A549 (cell line): ENCODE data around the gene MGAT5B. TPM values are rescaled to one million over a fixed set of nuclear protein-coding genes. Genes with fewer than 3 reads are reported as not detected.

Experiments used
- ATAC-seq, 2 experiments: fragments of 200-7000 bp in 1 of 2; fragments of >200 bp in 1 of 2; cut with Nextera tagmentation in 1 of 2; cut with Tn5 transposase in 1 of 2; 3 replicates each; pipeline versions ENCODE4 v1.8.0 to v1.9.1; 2018 to 2020; ENCODE audit warnings: mild to moderate bottlenecking in 1 of 2, moderate library complexity in 1 of 2
- CTCF ChIA-PET: fragments of 300-600 bp; sonication (Branson Sonifier 250); formaldehyde crosslinking; extraction: SDS; loops from one replicate; lab custom pipeline; 2021; ENCODE audit warnings: antibody characterized with exemption, inconsistent platforms; lab: Yijun Ruan, JAX
- POLR2A ChIA-PET: fragments of 350-600 bp; formaldehyde crosslinking; extraction: SDS; loops from one replicate; lab custom pipeline; 2021; ENCODE audit warnings: antibody characterized with exemption, inconsistent platforms; lab: Yijun Ruan, JAX
- DNase-seq, 2 experiments: peaks; one replicate each; pipeline versions ENCODE4 v3.0.0 to v3.0.0-alpha.2; 2011 to 2016; ENCODE audit warnings: low read depth in 1 of 2, low spot score in 1 of 2
- FAIRE-seq: peaks from 2 replicates; lab custom pipeline; 2011; peaks lifted over from hg19 to GRCh38; lab: Jason Lieb, UNC
- H3K27ac ChIP-seq, 2 experiments: fragments of >200 bp; sonication (Bioruptor Twin); formaldehyde crosslinking; 3 replicates each; pipeline ENCODE4 v1.5.1; 2016 to 2017
- H3K4me1 ChIP-seq: fragments of >200 bp; sonication (Bioruptor Twin); formaldehyde crosslinking; 3 replicates; pipeline ENCODE4 v1.6.1; 2016
- H3K4me2 ChIP-seq: fragments of >200 bp; sonication (Bioruptor Twin); formaldehyde crosslinking; 3 replicates; pipeline ENCODE4 v1.6.1; 2016
- H3K4me3 ChIP-seq: fragments of >200 bp; sonication (Bioruptor Twin); formaldehyde crosslinking; 3 replicates; pipeline ENCODE4 v1.5.1; 2016
- H3K9me3 ChIP-seq: fragments of >200 bp; sonication (Bioruptor Twin); formaldehyde crosslinking; 3 replicates; pipeline ENCODE4 v1.6.1; 2016
- ATOH8 ChIP-seq: fragments of 250-450 bp; sonication (Bioruptor Pico); IDR thresholded peaks from 2 replicates; pipeline ENCODE4 v1.5.0; 2020; ENCODE audit warnings: low read depth, mild to moderate bottlenecking, moderate library complexity
- BHLHE40 ChIP-seq: IDR thresholded peaks from 2 replicates; pipeline ENCODE4 v1.6.1; 2012; ENCODE audit warnings: low read depth, low read length, inconsistent platforms
- CBX2 ChIP-seq: fragments of 200-600 bp; sonication (generic); IDR thresholded peaks from 2 replicates; pipeline ENCODE4 v1.6.1; 2016; ENCODE audit warnings: low read depth, mild to moderate bottlenecking, borderline replicate concordance
- CBX8 ChIP-seq: fragments of 200-600 bp; sonication (generic); IDR thresholded peaks from 2 replicates; pipeline ENCODE4 v1.6.1; 2016
- CEBPB ChIP-seq, 2 experiments: fragments of >200 bp in 1 of 2; sonication (Bioruptor Twin) in 1 of 2; formaldehyde crosslinking in 1 of 2; IDR thresholded peaks; 2 replicates each; pipeline ENCODE4 v1.6.1; 2012 to 2016
- CHD2 ChIP-seq: fragments of 150-350 bp; IDR thresholded peaks from 2 replicates; pipeline ENCODE4 v1.6.1; 2014; ENCODE audit warnings: low read length; ENCODE audit not compliant: partially characterized antibody
- CTCF ChIP-seq: fragments of >200 bp; sonication (Bioruptor Twin); formaldehyde crosslinking; IDR thresholded peaks from 3 replicates; pipeline ENCODE4 v1.5.1; 2016
- E2F6 ChIP-seq: IDR thresholded peaks from 2 replicates; pipeline ENCODE4 v1.6.1; 2012; ENCODE audit warnings: low read depth, borderline replicate concordance
- EHF ChIP-seq: fragments of 250-450 bp; sonication (Bioruptor Pico); IDR thresholded peaks from 2 replicates; pipeline ENCODE4 v1.5.0; 2020; ENCODE audit warnings: mild to moderate bottlenecking
- EHMT2 ChIP-seq: fragments of 200-600 bp; sonication (generic); IDR thresholded peaks from 2 replicates; pipeline ENCODE4 v1.6.1; 2016; ENCODE audit warnings: antibody characterized with exemption, low read depth, mild to moderate bottlenecking, moderate library complexity
- FOSB ChIP-seq: fragments of 250-450 bp; sonication (Bioruptor Pico); IDR thresholded peaks from 2 replicates; pipeline ENCODE4 v1.5.0; 2020; ENCODE audit warnings: mild to moderate bottlenecking, moderate library complexity
- FOXS1 ChIP-seq: fragments of 250-450 bp; sonication (Bioruptor Pico); IDR thresholded peaks from 2 replicates; pipeline ENCODE4 v1.5.0; 2020; ENCODE audit warnings: mild to moderate bottlenecking, moderate library complexity
- GATA3 ChIP-seq: IDR thresholded peaks from 2 replicates; pipeline ENCODE4 v1.6.1; 2012; ENCODE audit warnings: borderline replicate concordance
- HDAC2 ChIP-seq: fragments of 200-600 bp; sonication (generic); IDR thresholded peaks from 2 replicates; pipeline ENCODE4 v1.6.1; 2016
- HES2 ChIP-seq: fragments of >200 bp; sonication (Bioruptor Twin); formaldehyde crosslinking; IDR thresholded peaks from 2 replicates; pipeline ENCODE4 v1.6.1; 2016
- HMGXB4 ChIP-seq: fragments of 250-450 bp; sonication (Bioruptor Pico); IDR thresholded peaks from 2 replicates; pipeline ENCODE4 v1.5.0; 2021; ENCODE audit warnings: mild to moderate bottlenecking, moderate library complexity, borderline replicate concordance
- HOXB13 ChIP-seq: fragments of 250-450 bp; sonication (Bioruptor Pico); IDR thresholded peaks from 2 replicates; pipeline ENCODE4 v1.5.0; 2020; ENCODE audit warnings: low read depth, mild to moderate bottlenecking, moderate library complexity
- JUN ChIP-seq, 2 experiments: fragments of >200 bp; sonication (Bioruptor Twin); formaldehyde crosslinking; IDR thresholded peaks; 2 replicates in 1 of 2; 3 replicates in 1 of 2; pipeline ENCODE4 v1.6.1; 2016 to 2017
- KDM1A ChIP-seq: fragments of 200-600 bp; sonication (generic); IDR thresholded peaks from 2 replicates; pipeline ENCODE4 v1.6.1; 2016; ENCODE audit warnings: low read depth, mild to moderate bottlenecking
- MAFK ChIP-seq: fragments of 450-650 bp; IDR thresholded peaks from 2 replicates; pipeline ENCODE4 v1.6.1; 2014; ENCODE audit not compliant: partially characterized antibody
- MAZ ChIP-seq: fragments of 150-350 bp; IDR thresholded peaks from 2 replicates; pipeline ENCODE4 v1.6.1; 2014; ENCODE audit warnings: antibody characterized with exemption, low read depth, low read length, borderline replicate concordance
- NFE2L2 ChIP-seq: fragments of 150-350 bp; conservative IDR thresholded peaks from 2 replicates; pipeline ENCODE4 v1.6.1; 2014; ENCODE audit warnings: low read length
- PBX3 ChIP-seq: IDR thresholded peaks from 2 replicates; pipeline ENCODE4 v1.6.1; 2012
- POLR2A ChIP-seq: IDR thresholded peaks from 2 replicates; pipeline ENCODE4 v1.6.1; 2012; ENCODE audit warnings: mild to moderate bottlenecking, low read length
- POLR2AphosphoS2 ChIP-seq: conservative IDR thresholded peaks from 2 replicates; pipeline ENCODE4 v1.6.1; 2012; ENCODE audit warnings: low read length, improper control_type of control experiment, inconsistent platforms
- RAD21 ChIP-seq, 2 experiments: fragments of >200 bp in 1 of 2; sonication (Bioruptor Twin) in 1 of 2; formaldehyde crosslinking in 1 of 2; IDR thresholded peaks in 1 of 2; conservative IDR thresholded peaks in 1 of 2; 2 replicates in 1 of 2; 3 replicates in 1 of 2; pipeline ENCODE4 v1.6.1; 2012 to 2018; ENCODE audit warnings: inconsistent platforms in 1 of 2
- RARB ChIP-seq: fragments of 250-450 bp; sonication (Bioruptor Pico); IDR thresholded peaks from 2 replicates; pipeline ENCODE4 v1.8.0; 2021; ENCODE audit warnings: mild to moderate bottlenecking, moderate library complexity
- RCOR1 ChIP-seq: fragments of 150-350 bp; IDR thresholded peaks from 2 replicates; pipeline ENCODE4 v1.6.1; 2014; ENCODE audit warnings: antibody characterized with exemption, low read length, low read depth
- RFX5 ChIP-seq: fragments of 450-650 bp; IDR thresholded peaks from 2 replicates; pipeline ENCODE4 v1.7.1; 2014; ENCODE audit warnings: antibody characterized with exemption, mild to moderate bottlenecking, moderate library complexity
- SMC3 ChIP-seq: fragments of >200 bp; sonication (Bioruptor Twin); formaldehyde crosslinking; IDR thresholded peaks from 3 replicates; pipeline ENCODE4 v1.6.1; 2018; ENCODE audit warnings: inconsistent platforms
- TFCP2L1 ChIP-seq: fragments of 250-450 bp; sonication (Bioruptor Pico); IDR thresholded peaks from 2 replicates; pipeline ENCODE4 v1.5.0; 2021; ENCODE audit warnings: mild to moderate bottlenecking
- TP53 ChIP-seq: fragments of 250-450 bp; sonication (Bioruptor Pico); IDR thresholded peaks from 2 replicates; pipeline ENCODE4 v1.5.0; 2021; ENCODE audit warnings: mild to moderate bottlenecking, moderate library complexity
- USF2 ChIP-seq: fragments of 450-650 bp; IDR thresholded peaks from 2 replicates; pipeline ENCODE4 v1.6.1; 2014; ENCODE audit warnings: antibody characterized with exemption
- ZFP36 ChIP-seq: fragments of 450-650 bp; IDR thresholded peaks from 2 replicates; pipeline ENCODE4 v1.6.1; 2014; ENCODE audit warnings: borderline replicate concordance; ENCODE audit not compliant: partially characterized antibody
- ZNF302 ChIP-seq: fragments of 250-450 bp; sonication (Bioruptor Pico); IDR thresholded peaks from 2 replicates; pipeline ENCODE4 v1.9.0; 2021; ENCODE audit warnings: inconsistent platforms, mild to moderate bottlenecking, moderate library complexity
- WGBS: methylation state at CpG from one replicate; pipeline ENCODE4 v1.1.6; 2017; ENCODE audit errors: missing lambda C conversion rate; 5-methylcytosine and 5-hydroxymethylcytosine counted together
- polyA minus RNA-seq: library from RNA; depleted of rRNA, polyadenylated mRNA; stranded (reverse); fragments of >200 nt; gene quantifications from 2 replicates; pipeline ENCODE4 v1.2.3, GENCODE V29; 2011; rRNA and poly(A)+ RNA removed
- polyA plus RNA-seq, 4 experiments: library from polyadenylated mRNA; depleted of rRNA in 3 of 4; stranded (reverse); fragments of >200 nt; fragmentation: RNase III in 1 of 4; extraction: RNeasy Plus Mini Kit Qiagen cat#74134 plus additional on column Dnase treatment in 1 of 4; gene quantifications; 2 replicates in 3 of 4; 3 replicates in 1 of 4; pipeline ENCODE4 v1.2.3, GENCODE V29; 2011 to 2017

The MGAT5B gene
- polyA plus RNA-seq (2011; rRNA removed) (7.6 and 10.3 TPM in 2 replicates), polyA plus RNA-seq (2017; fragmentation: RNase III; extraction: RNeasy Plus Mini Kit Qiagen cat#74134 plus additional on column Dnase treatment) (16.2 to 22.8 TPM (median 21.7 TPM) in 3 replicates), polyA minus RNA-seq (11.3 and 15.5 TPM in 2 replicates)
- 11.9 and 18.0 TPM in 2 replicates for polyA plus RNA-seq (2012; cell fraction: cytosol; rRNA removed)
- 40.3 and 50.7 TPM in 2 replicates for polyA plus RNA-seq (2012; cell fraction: nucleus; rRNA removed)

GRCh38 chr17:76868176-76868668, at the start of gene MGAT5B:
TSS of gene MGAT5B (plus strand) at chr17:76868404. CDS start at chr17:76869030, 626 bp downstream.
- no peaks in the 10 kb centered on the region for H3K9me3 ChIP-seq
- DNase-seq = peak; percentile 87 to 96
- ChIA-PET POLR2A (interaction anchor here (0.7 to 3.0 kb wide), 6 partner anchors 177 to 272 kb away, joined by 3 to 17 read pairs (median 3); partner anchors contain the start of gene SEC14L1), CTCF (interaction anchor here (0.5 to 10.2 kb wide), 96 partner anchors 12 to 400 kb away, joined by 3 to 776 read pairs (median 6); no protein-coding TSS in a partner anchor)
- 0% methylated on average over 8 of the region's 76 CpGs for WGBS
- peaks cover 52% of the 10 kb centered on the region for H3K4me1 ChIP-seq
- FAIRE-seq = no peak
- H3K27ac ChIP-seq = peak within 1 kb of the TSS; percentile 93 to 97
- peak; percentile 69 to 84 for ATAC-seq
- peak within 1 kb of the TSS; percentile 70 for H3K4me3 ChIP-seq
- H3K4me2 ChIP-seq = peak within 1 kb of the TSS; percentile 87
- TF ChIP-seq HOXB13 (CRISPR knock-in tag) (no peak), EHMT2 (no peak), POLR2AphosphoS2 (no peak), HES2 (no peak), BHLHE40 (no peak), TFCP2L1 (CRISPR knock-in tag) (no peak), GATA3 (no peak), CHD2 (no peak), PBX3 (no peak), KDM1A (no peak), MAFK (no peak), SMC3 (peak; percentile 100), EHF (CRISPR knock-in tag) (no peak), FOSB (no peak), RARB (no peak), TP53 (CRISPR knock-in tag) (no peak), CEBPB (IDR thresholded peaks at IDR 0.05) (no peak), ATOH8 (CRISPR knock-in tag) (no peak), RCOR1 (no peak), POLR2A (peak; percentile 38), E2F6 (no peak), ZFP36 (no peak), CBX2 (no peak), FOXS1 (CRISPR knock-in tag) (no peak), CTCF (peak; percentile 99), JUN (IDR thresholded peaks at IDR 0.05) (peak in 1 of 2 experiments; percentile 83; a peak in 3 of 5 replicates), MAZ (no peak), CBX8 (no peak), NFE2L2 (no peak), HDAC2 (no peak), RFX5 (no peak), RAD21 (conservative IDR thresholded peaks at IDR 0.05 in 1 of 2, IDR thresholded peaks at IDR 0.05 in 1 of 2) (peak; percentile 84 to 100), USF2 (no peak), HMGXB4 (CRISPR knock-in tag) (no peak), ZNF302 (CRISPR knock-in tag) (no peak)
